GM21737 (cell line): ENCODE results near the gene CD300LF.

Experiments
- ATAC-seq: cut with Tn5 transposase; IDR thresholded peaks from one replicate; pipeline ENCODE4 v1.9.1; 2021; ENCODE audit warnings: mild to moderate bottlenecking, moderate library complexity; ENCODE audit not compliant: unreplicated experiment

Gene CD300LF

DNA sequence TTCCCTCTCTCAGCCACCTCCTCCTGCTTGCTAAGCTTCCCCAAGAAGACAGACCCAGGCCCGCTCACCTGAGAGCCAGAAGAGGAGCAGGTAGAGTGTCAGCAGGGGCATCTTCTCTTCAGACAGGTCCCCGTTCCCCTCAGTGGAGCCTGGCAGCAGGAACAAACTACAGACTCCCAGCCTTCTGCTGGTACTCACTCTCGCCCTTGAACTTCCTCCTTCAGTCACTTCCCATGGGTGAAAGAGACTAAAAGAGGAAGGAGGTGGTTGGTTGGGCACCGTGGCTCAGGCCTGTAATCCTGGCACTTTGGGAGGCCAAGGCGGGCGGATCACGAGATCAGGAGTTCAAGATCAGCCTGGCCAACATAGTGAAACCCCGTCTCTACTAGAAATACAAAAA is at the start of gene CD300LF:
Gene CD300LF (minus strand): TSS at position 168 of the 400 bp plus-strand sequence. CDS start 57 bp downstream, at position 111.
- ATAC-seq = no peak

- ATAC-seq = no peak
Measured at GRCh38 chr17:74761931-74762330, 49.2 kb upstream of the CD300LF start.

DNA sequence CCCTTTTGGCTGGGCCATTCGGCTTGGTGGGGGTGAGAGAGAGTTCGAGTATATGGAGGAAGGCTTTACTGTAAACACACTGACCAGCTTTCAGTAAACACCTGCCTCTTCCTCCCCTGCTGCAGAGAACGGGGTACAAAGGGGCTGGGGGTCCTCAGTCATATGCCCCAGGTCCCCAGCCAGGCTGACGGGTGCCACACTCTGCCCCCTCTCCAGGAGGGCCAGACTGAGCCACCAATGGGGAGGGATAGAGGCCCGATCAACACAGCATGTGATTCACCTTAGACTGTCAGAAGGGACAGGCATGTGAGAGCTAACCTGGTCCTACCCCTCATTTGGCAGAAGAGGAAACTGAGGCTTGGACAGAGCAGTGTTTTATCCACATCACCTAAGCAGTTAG is 48.7 kb upstream of the CD300LF start:
- ATAC-seq = no peak

DNA sequence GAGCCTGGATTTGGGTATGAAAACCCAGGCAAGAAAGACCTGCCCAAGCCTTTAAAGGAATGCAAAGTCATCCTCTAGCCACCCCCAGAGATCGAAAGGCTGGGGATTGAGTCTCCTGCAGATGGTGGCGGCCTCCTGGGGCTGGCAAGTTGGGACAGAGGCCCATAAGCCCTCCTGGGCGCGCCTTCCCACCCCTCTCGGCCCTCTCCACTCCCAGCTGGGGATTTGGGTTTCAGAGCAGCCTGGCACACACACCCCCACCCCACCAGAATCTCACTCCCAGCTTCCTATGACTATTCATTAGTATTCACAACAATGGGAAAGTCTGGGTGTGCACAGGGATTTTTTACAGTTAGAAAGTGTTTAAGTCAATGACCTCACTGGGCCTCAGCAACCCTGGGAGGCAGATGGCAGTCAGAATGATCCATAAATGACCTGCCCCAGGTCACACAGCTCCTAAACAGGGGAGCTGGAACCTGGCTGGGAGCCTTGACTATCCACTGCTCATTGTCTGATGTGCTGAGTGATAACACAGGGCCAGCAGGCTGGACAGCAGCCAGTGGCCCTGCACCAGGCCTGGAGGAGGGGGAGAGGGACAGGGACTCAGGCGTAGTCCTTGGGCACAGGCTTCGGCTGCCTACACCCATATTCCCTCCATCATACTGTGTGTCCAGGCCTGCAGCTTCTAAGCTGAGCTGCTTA is 47.8 kb upstream of the CD300LF start:
- no peak for ATAC-seq

DNA sequence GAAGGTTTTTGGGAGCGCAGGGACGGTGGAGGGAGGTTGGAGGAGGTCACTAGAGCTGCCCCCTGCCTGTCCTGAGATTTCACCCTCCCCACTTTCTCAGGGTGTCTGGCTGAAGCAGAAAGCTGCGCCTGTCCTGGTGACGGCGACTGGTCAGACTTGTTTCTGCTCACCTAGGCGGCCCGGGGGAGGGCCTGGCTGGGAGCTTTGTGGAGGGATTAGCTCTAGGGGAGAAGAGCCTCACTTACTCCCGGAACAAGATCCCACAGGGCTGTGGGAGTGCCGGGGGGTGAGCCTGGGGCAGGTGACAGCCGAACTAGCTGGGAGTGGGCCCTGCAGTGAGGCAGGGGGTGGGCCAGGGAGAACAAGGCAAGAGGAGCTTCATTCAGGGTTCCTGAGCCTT is 47.2 kb upstream of the CD300LF start:
- ATAC-seq = no peak

DNA sequence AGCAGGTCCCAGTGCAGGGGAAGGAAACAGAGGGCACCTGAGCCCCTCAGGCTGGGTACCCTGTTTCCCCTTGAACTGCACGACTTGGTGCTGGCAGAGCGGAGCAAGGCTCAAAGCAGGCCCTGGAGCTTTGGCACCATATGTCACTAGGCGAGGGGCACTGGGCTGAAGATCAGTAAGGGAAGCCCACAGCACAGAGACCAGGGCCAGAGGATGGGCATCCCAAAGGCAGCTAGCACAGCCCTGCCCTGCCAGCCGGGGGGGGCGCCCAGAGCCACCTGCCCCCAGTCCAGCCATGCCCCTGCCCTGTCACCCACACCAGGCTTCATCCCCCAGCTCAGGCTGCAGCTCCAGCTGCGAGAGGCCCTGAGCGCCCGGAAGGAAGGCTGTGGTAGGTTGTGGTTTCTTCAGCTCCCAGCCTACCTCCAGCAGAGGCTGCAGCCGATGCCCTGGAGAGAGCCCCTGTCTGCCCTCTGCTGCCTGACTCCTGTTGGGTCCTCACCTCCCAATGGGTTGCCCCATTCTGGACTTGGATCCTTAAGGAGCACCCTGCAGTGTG is 46.6 kb upstream of the CD300LF start:
- ATAC-seq = peak; percentile 71

GRCh38 chr17:74758848-74759168 is 46.1 kb upstream of the CD300LF start:
- ATAC-seq = peak; percentile 26

- ATAC-seq = no peak
Measured at GRCh38 chr17:74757931-74758847, 45.5 kb upstream of the CD300LF start.

DNA sequence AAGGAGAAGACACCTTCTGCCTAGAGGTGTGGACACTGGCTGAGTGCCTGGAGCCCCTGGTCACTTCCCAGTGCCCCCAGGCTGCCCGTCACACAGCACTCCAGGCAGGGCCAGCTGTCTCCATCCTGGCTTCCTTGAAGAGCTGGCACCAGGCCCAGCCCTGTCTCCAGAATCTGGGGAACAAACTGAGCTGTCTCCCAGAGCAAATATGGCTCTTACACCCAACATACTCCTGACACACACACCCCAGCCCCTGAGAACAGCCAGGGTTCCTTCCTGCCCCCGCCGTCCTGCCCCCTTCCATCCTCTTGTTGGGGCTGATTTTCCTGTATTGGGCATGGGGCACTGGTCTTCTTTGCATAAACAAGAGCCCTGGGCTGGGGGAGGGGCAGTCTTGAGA is 44.8 kb upstream of the CD300LF start:
- ATAC-seq = no peak

GRCh38 chr17:74756891-74757290 is 44.2 kb upstream of the CD300LF start:
- no peak for ATAC-seq

DNA sequence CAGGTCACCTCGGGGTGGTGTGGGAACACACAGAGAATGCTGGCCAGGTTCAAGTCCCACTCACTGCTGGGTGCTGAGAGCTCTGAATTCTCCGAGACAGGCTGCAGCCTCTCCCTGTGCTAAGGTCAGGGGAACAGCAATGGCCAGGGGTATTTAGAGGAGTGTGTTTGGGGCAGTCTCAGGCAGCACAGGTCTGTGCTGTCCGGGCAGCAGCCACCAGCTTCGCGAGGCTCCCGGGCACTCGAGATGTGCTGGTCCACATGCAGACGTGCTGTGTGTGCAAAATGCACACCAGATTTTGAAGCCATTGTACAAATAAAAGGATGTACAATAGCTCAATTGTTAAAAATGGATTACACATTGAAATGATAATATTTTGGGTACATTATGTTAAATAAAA is 42.8 kb upstream of the CD300LF start:
- no peak for ATAC-seq

DNA sequence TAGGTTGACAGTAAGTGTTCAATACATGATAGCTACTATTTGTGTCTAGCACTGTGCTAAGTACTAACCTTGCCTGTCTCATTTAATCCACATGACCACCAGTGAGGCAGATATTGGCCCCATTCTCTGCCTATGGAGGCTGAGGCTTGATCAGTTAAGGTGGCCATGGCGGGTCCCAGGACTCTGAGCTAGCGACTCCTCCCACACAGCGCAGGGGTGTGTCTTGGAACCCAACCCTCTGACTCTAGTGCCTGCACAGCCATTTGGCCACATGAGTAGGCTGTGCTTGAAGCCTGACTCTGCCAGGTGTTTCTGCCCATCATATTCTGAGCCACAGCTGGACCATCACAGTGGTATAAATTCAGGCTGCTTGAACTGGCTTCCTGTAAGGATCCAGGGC is 42.1 kb upstream of the CD300LF start:
- ATAC-seq = no peak

- ATAC-seq = no peak
Measured at GRCh38 chr17:74752822-74753401, 40.2 kb upstream of the CD300LF start.

- no peak for ATAC-seq
Measured at GRCh38 chr17:74752415-74752814, 39.7 kb upstream of the CD300LF start.

- ATAC-seq = no peak
Measured at GRCh38 chr17:74750327-74751069, 37.8 kb upstream of the CD300LF start.

DNA sequence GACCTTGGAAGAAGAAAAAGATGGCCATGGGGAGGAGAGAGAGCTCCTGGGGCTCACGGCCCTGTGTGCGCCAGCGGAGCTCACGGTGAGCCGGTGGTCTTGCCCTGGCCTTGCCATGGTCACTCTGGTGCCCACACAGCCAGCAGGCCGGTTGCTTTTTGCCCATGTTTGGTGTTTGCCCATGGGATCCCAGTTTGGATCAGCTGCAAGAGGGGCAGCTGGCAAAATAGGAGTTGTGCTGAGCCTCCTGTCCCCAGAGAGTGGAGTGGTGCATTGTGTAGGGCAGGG is 37.3 kb upstream of the CD300LF start:
- ATAC-seq = no peak

GRCh38 chr17:74749279-74750038 is 36.7 kb upstream of the CD300LF start:
- no peak for ATAC-seq

DNA sequence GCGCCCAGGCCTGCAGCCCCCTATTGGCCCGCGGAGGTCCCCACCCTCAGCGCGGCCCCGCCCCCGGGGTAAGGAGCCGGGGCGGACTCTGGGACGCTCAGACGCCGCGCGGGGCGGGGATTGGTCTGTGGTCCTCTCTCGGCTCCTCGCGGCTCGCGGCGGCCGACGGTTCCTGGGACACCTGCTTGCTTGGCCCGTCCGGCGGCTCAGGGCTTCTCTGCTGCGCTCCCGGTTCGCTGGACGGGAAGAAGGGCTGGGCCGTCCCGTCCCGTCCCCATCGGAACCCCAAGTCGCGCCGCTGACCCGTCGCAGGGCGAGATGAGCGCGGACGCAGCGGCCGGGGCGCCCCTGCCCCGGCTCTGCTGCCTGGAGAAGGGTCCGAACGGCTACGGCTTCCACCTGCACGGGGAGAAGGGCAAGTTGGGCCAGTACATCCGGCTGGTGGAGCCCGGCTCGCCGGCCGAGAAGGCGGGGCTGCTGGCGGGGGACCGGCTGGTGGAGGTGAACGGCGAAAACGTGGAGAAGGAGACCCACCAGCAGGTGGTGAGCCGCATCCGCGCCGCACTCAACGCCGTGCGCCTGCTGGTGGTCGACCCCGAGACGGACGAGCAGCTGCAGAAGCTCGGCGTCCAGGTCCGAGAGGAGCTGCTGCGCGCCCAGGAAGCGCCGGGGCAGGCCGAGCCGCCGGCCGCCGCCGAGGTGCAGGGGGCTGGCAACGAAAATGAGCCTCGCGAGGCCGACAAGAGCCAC is 36.0 kb upstream of the CD300LF start, which contains the start of gene NHERF1:
Gene NHERF1 (plus strand): TSS at position 100 of the 750 bp plus-strand sequence. CDS start 219 bp downstream, at position 319.
- ATAC-seq = peak; percentile 91

DNA sequence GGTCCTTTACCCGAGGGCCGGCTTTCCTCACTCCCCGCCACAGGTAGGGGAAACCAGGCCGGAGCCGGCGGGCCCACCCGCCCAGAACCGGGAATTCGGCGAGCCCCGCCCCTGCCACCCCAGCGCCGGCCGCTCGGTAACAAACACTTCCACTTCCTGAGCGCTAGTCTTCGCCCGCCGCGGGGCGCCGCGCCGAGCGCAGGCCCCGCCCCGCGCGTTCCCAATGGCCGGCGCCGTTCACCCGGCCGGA is 35.5 kb upstream of the CD300LF start:
- ATAC-seq = no peak

GRCh38 chr17:74746922-74747321 is 34.2 kb upstream of the CD300LF start:
- no peak for ATAC-seq
